Measurements from ENCODE around the gene UGT1A5.
"Not testable (repeated sequence)": the region's sequence is repeated elsewhere in the genome, so short reads cannot be mapped to it uniquely, and the experiment has no call there.

UGT1A5 gene

GRCh38 chr2:233747283-233747544 is 34.5 kb downstream of the UGT1A5 start:
- no peak for DNase-seq

- not testable (repeated sequence) for DNase-seq
Observed at GRCh38 chr2:233750689-233751088, 38.0 kb downstream of the UGT1A5 start.

- DNase-seq = not testable (repeated sequence)
Observed at GRCh38 chr2:233751212-233752009, 38.7 kb downstream of the UGT1A5 start.

- DNase-seq = no peak
Observed at GRCh38 chr2:233754872-233755611, 42.3 kb downstream of the UGT1A5 start.

- DNase-seq = no peak
Observed at GRCh38 chr2:233756429-233757081, 43.8 kb downstream of the UGT1A5 start.

GRCh38 chr2:233758141-233758540 is 45.4 kb downstream of the UGT1A5 start:
- DNase-seq = no peak

GRCh38 chr2:233758849-233759248 is 46.1 kb downstream of the UGT1A5 start:
- no peak for DNase-seq

- no peak for DNase-seq
Observed at GRCh38 chr2:233760043-233760442, 47.3 kb downstream of the UGT1A5 start, which contains the start of gene UGT1A1. Gene UGT1A1 (plus strand): TSS chr2:233760270. CDS start chr2:233760288, 18 bp downstream.

- no peak for DNase-seq
Observed at GRCh38 chr2:233761040-233761769, 48.5 kb downstream of the UGT1A5 start.

- DNase-seq = no peak
Observed at GRCh38 chr2:233764264-233764663, 51.6 kb downstream of the UGT1A5 start.

- DNase-seq = no peak
Observed at GRCh38 chr2:233764761-233765160, 52.1 kb downstream of the UGT1A5 start.

GRCh38 chr2:233766416-233766815 is 53.7 kb downstream of the UGT1A5 start:
- DNase-seq = no peak

- no peak for DNase-seq
Observed at GRCh38 chr2:233768076-233768475, 55.4 kb downstream of the UGT1A5 start.

GRCh38 chr2:233769260-233769659 is 56.6 kb downstream of the UGT1A5 start:
- no peak for DNase-seq

- no peak for DNase-seq
Observed at GRCh38 chr2:233772153-233772552, 59.4 kb downstream of the UGT1A5 start.

GRCh38 chr2:233772583-233772982 is 59.9 kb downstream of the UGT1A5 start:
- no peak for DNase-seq

GRCh38 chr2:233773854-233774253 is 61.1 kb downstream of the UGT1A5 start:
- no peak for DNase-seq

- no peak for DNase-seq
Observed at GRCh38 chr2:233775414-233775813, 62.7 kb downstream of the UGT1A5 start.

- no peak for DNase-seq
Observed at GRCh38 chr2:233778030-233778429, 65.3 kb downstream of the UGT1A5 start, which contains the start of gene MROH2A. Gene MROH2A (plus strand): TSS chr2:233778330. CDS start chr2:233779359, 1,029 bp downstream.

- no peak for DNase-seq
Observed at GRCh38 chr2:233779722-233780121, 67.0 kb downstream of the UGT1A5 start.

GRCh38 chr2:233780771-233781170 is 68.1 kb downstream of the UGT1A5 start:
- no peak for DNase-seq

- no peak for DNase-seq
Observed at GRCh38 chr2:233789554-233789953, 76.8 kb downstream of the UGT1A5 start.

All from Kasumi-1 (cell line).